Fibroblast of lung (primary cell): ENCODE measurements around the gene XYLT2.

Experiments used
- EZH2 ChIP-seq: IDR thresholded peaks from 2 replicates; pipeline ENCODE4 v1.5.1; 2012; ENCODE audit warnings: low read length, control low read depth, mild to moderate bottlenecking; ENCODE audit errors: missing control alignments
- TF ChIP-seq, protein P1 (sequence below), 2 donors: IDR thresholded peaks in 1 of 2; conservative IDR thresholded peaks in 1 of 2; 1 replicate in 1 of 2; 2 replicates in 1 of 2; pipeline ENCODE4 v1.5.1; 2011 to 2012; ENCODE audit warnings: low read length in 2 of 2, control low read depth in 1 of 2, inconsistent platforms in 1 of 2, low read depth in 1 of 2, mild to moderate bottlenecking in 1 of 2

GRCh38 chr17:50364061-50364458 lies 18.1 kb downstream of the XYLT2 start:
- TF ChIP-seq, protein P1, sequence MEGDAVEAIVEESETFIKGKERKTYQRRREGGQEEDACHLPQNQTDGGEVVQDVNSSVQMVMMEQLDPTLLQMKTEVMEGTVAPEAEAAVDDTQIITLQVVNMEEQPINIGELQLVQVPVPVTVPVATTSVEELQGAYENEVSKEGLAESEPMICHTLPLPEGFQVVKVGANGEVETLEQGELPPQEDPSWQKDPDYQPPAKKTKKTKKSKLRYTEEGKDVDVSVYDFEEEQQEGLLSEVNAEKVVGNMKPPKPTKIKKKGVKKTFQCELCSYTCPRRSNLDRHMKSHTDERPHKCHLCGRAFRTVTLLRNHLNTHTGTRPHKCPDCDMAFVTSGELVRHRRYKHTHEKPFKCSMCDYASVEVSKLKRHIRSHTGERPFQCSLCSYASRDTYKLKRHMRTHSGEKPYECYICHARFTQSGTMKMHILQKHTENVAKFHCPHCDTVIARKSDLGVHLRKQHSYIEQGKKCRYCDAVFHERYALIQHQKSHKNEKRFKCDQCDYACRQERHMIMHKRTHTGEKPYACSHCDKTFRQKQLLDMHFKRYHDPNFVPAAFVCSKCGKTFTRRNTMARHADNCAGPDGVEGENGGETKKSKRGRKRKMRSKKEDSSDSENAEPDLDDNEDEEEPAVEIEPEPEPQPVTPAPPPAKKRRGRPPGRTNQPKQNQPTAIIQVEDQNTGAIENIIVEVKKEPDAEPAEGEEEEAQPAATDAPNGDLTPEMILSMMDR (conservative IDR thresholded peaks at IDR 0.05 in 1 of 2, IDR thresholded peaks at IDR 0.05 in 1 of 2; ENCODE audit: low read depth in 1 of 2, low read length in 2 of 2) = no peak
- TF ChIP-seq EZH2 = no peak
